Measurements from ENCODE around the gene SH3PXD2A. TPM values are rescaled to one million over a fixed set of nuclear protein-coding genes. Genes with fewer than 3 reads are reported as not detected.

The SH3PXD2A gene
- total and polyA plus RNA-seq, 9 of the 15 experiments (the other 6 are each of a cell fraction or from before 2014, with no cell fraction given) = 0.41 to 9.3 (median 2.5) TPM

DNA sequence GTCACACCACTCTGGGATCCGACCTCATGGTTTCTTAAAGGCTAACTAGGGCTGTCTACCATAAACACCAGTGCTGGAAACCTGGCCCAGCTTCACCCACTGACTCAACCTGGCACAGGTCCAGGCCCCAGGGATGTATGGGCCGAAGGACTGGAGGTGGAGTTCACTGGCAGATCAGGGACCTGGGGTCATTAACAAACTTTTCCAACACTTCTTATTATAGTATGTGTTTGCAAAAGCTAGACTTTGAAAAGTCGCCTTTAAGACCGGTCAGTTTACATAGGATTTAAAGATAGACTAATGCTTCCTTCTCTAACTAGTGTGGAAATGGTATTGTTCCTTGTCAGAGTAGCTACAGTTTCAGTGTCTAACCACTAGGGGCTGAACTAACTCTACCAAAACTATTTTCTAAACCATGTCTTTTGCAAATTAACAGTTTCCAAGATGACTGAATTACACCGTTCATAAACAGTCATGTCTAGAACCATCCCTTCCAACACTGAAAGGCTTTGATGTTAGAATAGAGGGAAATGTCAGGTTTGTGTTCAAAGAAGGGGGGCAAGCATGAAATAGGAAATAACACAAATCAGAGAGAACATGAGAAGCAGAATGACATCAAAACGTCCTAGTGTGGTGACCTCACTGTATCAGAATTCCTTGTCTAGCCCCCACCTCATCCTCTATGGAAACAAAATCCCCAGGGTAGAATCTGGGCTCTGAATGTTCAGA lies 32.9 kb upstream of the SH3PXD2A start (continued):
- TF ChIP-seq, protein P1, sequence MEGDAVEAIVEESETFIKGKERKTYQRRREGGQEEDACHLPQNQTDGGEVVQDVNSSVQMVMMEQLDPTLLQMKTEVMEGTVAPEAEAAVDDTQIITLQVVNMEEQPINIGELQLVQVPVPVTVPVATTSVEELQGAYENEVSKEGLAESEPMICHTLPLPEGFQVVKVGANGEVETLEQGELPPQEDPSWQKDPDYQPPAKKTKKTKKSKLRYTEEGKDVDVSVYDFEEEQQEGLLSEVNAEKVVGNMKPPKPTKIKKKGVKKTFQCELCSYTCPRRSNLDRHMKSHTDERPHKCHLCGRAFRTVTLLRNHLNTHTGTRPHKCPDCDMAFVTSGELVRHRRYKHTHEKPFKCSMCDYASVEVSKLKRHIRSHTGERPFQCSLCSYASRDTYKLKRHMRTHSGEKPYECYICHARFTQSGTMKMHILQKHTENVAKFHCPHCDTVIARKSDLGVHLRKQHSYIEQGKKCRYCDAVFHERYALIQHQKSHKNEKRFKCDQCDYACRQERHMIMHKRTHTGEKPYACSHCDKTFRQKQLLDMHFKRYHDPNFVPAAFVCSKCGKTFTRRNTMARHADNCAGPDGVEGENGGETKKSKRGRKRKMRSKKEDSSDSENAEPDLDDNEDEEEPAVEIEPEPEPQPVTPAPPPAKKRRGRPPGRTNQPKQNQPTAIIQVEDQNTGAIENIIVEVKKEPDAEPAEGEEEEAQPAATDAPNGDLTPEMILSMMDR (IDR thresholded peaks at IDR 0.05 in 2 of 3, conservative IDR thresholded peaks at IDR 0.05 in 1 of 3; ENCODE audit: insufficient read depth in 2 of 3, low read depth in 1 of 3, low read length in 3 of 3) = peak; percentile 37 to 81 (median 73); a peak in 5 of 6 replicates
- TF ChIP-seq HDAC3 (IDR thresholded peaks at IDR 0.05; ENCODE audit: borderline replicate concordance, partially characterized antibody) (no peak), CC2D1A (IDR thresholded peaks at IDR 0.05) (no peak), RAD21 (CRISPR knock-in tag; conservative IDR thresholded peaks at IDR 0.05 in 1 of 2, IDR thresholded peaks at IDR 0.05 in 1 of 2) (peak; percentile 76 to 88), ESRRA (IDR thresholded peaks at IDR 0.05; ENCODE audit: borderline replicate concordance, low read depth) (0 out of 2 replicates have a peak, but pooled peaks have one; percentile 9), ZNF134 (CRISPR knock-in tag; conservative IDR thresholded peaks at IDR 0.05) (no peak)
- TF ChIP-seq, protein P2, sequence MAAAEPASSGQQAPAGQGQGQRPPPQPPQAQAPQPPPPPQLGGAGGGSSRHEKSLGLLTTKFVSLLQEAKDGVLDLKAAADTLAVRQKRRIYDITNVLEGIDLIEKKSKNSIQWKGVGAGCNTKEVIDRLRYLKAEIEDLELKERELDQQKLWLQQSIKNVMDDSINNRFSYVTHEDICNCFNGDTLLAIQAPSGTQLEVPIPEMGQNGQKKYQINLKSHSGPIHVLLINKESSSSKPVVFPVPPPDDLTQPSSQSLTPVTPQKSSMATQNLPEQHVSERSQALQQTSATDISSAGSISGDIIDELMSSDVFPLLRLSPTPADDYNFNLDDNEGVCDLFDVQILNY (CRISPR knock-in tag; IDR thresholded peaks at IDR 0.05) = no peak

Data from K562 (cell line).